Measurements from ENCODE around the gene EEF2KMT.
"Not testable (repeated sequence)": the region's sequence is repeated elsewhere in the genome, so short reads cannot be mapped to it uniquely, and the experiment has no call there.

EEF2KMT gene

DNA sequence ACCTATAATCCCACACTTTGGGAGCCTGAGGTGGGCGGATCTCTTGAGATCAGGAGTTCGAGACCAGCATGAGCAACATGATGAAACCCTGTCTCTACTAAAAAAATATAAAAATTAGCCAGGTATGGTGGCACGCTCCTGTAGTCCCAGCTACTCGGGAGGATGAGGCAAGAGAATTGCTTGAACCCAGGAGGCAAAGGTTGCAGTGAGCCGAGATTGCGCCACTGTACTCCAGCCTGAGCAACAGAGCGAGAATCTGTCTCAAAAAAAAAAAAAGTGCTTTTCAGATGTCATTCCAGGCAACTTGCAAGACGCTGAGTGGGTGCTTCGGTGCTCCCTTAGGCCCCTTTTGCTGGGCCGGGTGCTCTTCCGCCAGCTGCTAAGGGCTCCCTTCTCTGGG lies 53.0 kb downstream of the EEF2KMT start:
- H3K36me3 ChIP-seq (ENCODE audit: control insufficient read depth, insufficient read depth, low read length); H3K4me3 ChIP-seq (ENCODE audit: low read depth, low read length); H3K9ac ChIP-seq (ENCODE audit: low read depth, low read length); H3K4me1 ChIP-seq (ENCODE audit: control insufficient read depth, insufficient read depth, low read length); H3K27me3 ChIP-seq (ENCODE audit: control insufficient read depth, insufficient read depth, low read length); H3K9me3 ChIP-seq (ENCODE audit: control insufficient read depth, insufficient read depth, low read length): not testable (repeated sequence)

- Histone ChIP-seq H3K9me3 (ENCODE audit: control insufficient read depth, insufficient read depth, low read length) (no peaks in the 10 kb centered on the region), H3K4me3 (ENCODE audit: low read depth, low read length) (no peak overlapping the region), H3K27me3 (ENCODE audit: control insufficient read depth, insufficient read depth, low read length) (no peaks in the 10 kb centered on the region), H3K36me3 (ENCODE audit: control insufficient read depth, insufficient read depth, low read length) (no peaks in the 10 kb centered on the region), H3K4me1 (ENCODE audit: control insufficient read depth, insufficient read depth, low read length) (no peaks in the 10 kb centered on the region), H3K9ac (ENCODE audit: low read depth, low read length) (no peak overlapping the region)
Observed at GRCh38 chr16:5044011-5044540, 53.5 kb downstream of the EEF2KMT start.

DNA sequence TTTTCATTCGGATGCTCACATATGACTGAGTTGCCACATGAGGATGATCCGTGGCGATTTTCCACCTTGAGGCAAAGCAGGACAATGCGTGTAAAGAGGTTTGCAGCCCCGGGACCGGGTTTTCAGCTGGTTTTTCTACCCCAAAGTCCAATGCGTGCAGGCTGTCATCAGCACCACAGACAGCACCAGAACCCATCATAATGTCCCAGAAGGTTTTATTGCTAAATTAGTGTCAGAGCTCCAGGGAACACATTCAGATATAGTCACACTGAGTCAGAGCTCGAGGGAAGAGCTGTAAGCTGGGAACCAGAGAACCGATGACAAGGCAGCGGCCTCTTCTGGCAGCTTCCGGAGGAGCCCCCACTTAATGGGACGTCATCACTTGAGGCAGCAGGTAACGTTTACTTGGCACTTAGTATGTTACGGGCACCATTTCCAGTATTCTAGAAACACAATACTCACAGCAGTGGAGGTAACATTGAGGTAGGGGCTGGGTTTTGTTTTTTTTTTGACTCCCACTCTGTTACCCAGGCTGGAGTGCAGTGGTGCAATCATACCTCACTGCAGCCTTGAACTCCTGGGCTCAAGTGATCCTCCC lies 54.9 kb downstream of the EEF2KMT start:
- Histone ChIP-seq H3K9me3 (ENCODE audit: control insufficient read depth, insufficient read depth, low read length) (no peaks in the 10 kb centered on the region), H3K36me3 (ENCODE audit: control insufficient read depth, insufficient read depth, low read length) (no peaks in the 10 kb centered on the region), H3K4me1 (ENCODE audit: control insufficient read depth, insufficient read depth, low read length) (no peaks in the 10 kb centered on the region), H3K27me3 (ENCODE audit: control insufficient read depth, insufficient read depth, low read length) (no peaks in the 10 kb centered on the region), H3K4me3 (ENCODE audit: low read depth, low read length) (no peak overlapping the region), H3K9ac (ENCODE audit: low read depth, low read length) (no peak overlapping the region)

GRCh38 chr16:5041600-5042133 lies 55.9 kb downstream of the EEF2KMT start:
- H3K36me3 ChIP-seq (ENCODE audit: control insufficient read depth, insufficient read depth, low read length), result no peaks in the 10 kb centered on the region
- no peak overlapping the region for H3K4me3 ChIP-seq (ENCODE audit: low read depth, low read length)
- peaks cover 5% of the 10 kb centered on the region for H3K4me1 ChIP-seq (ENCODE audit: control insufficient read depth, insufficient read depth, low read length)
- H3K9ac ChIP-seq (ENCODE audit: low read depth, low read length), result no peak overlapping the region
- no peaks in the 10 kb centered on the region for H3K27me3 ChIP-seq (ENCODE audit: control insufficient read depth, insufficient read depth, low read length)
- no peaks in the 10 kb centered on the region for H3K9me3 ChIP-seq (ENCODE audit: control insufficient read depth, insufficient read depth, low read length)

DNA sequence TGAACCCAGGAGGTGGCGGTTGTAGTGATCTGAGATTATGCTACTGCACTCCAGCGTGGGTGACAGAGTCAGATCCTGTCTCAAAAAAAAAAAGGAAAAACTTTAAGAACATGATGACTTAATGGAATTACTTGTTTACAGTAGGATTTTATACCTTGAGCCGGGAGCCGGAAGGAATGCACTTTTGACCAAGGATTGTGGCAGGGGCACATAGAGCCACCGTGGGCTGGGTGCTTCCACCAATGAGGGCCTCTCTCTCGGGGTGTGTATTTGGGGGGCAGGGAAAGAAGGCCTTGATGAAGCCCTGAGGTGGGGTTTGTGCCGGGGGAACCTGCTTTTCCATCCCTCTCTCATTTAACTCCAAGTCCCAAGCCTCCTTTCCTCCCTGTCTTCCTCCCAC lies 57.1 kb downstream of the EEF2KMT start:
- Histone ChIP-seq H3K27me3 (ENCODE audit: control insufficient read depth, insufficient read depth, low read length) (no peaks in the 10 kb centered on the region), H3K9me3 (ENCODE audit: control insufficient read depth, insufficient read depth, low read length) (no peaks in the 10 kb centered on the region), H3K9ac (ENCODE audit: low read depth, low read length) (no peak overlapping the region), H3K4me1 (ENCODE audit: control insufficient read depth, insufficient read depth, low read length) (peaks cover 7% of the 10 kb centered on the region), H3K36me3 (ENCODE audit: control insufficient read depth, insufficient read depth, low read length) (no peaks in the 10 kb centered on the region), H3K4me3 (ENCODE audit: low read depth, low read length) (no peak overlapping the region)

GRCh38 chr16:5036228-5037156 lies 61.1 kb downstream of the EEF2KMT start:
- no peaks in the 10 kb centered on the region for H3K36me3 ChIP-seq (ENCODE audit: control insufficient read depth, insufficient read depth, low read length)
- peak overlapping the region; percentile 4 for H3K9ac ChIP-seq (ENCODE audit: low read depth, low read length)
- no peak overlapping the region for H3K4me3 ChIP-seq (ENCODE audit: low read depth, low read length)
- peaks cover 6% of the 10 kb centered on the region for H3K27me3 ChIP-seq (ENCODE audit: control insufficient read depth, insufficient read depth, low read length)
- peaks cover 13% of the 10 kb centered on the region for H3K4me1 ChIP-seq (ENCODE audit: control insufficient read depth, insufficient read depth, low read length)
- H3K9me3 ChIP-seq (ENCODE audit: control insufficient read depth, insufficient read depth, low read length), result no peaks in the 10 kb centered on the region

DNA sequence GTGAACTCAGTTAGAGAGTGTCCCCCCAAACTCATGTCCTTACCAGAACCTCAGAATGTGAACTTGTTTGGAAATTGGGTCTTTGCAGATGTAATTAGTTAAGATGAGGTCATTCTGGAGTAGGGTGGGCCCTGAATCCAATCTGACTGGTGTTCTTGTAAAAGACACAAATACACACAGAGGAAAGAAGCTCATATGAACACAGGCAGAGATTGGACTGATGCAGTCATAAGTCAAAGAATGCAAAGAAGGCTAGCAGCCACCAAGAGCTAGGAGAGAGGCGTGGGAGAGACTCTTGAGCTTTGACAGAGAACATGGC lies 61.7 kb downstream of the EEF2KMT start:
- H3K9me3 ChIP-seq (ENCODE audit: control insufficient read depth, insufficient read depth, low read length), result no peaks in the 10 kb centered on the region
- H3K4me1 ChIP-seq (ENCODE audit: control insufficient read depth, insufficient read depth, low read length), result peaks cover 13% of the 10 kb centered on the region
- H3K27me3 ChIP-seq (ENCODE audit: control insufficient read depth, insufficient read depth, low read length), result peaks cover 6% of the 10 kb centered on the region
- H3K4me3 ChIP-seq (ENCODE audit: low read depth, low read length), result no peak overlapping the region
- H3K9ac ChIP-seq (ENCODE audit: low read depth, low read length), result no peak overlapping the region
- no peaks in the 10 kb centered on the region for H3K36me3 ChIP-seq (ENCODE audit: control insufficient read depth, insufficient read depth, low read length)

Measured in iPS-15b (cell line).